GM19239 (cell line): ENCODE results near the gene DLG2.

ENCODE experiments used
- DNase-seq: peaks from one replicate; pipeline ENCODE4 v3.0.0; 2011; ENCODE audit warnings: low spot score; ENCODE audit not compliant: insufficient read length
- FAIRE-seq: peaks from 2 replicates; lab custom pipeline; 2011; peaks lifted over from hg19 to GRCh38; lab: Jason Lieb, UNC

The DLG2 gene

DNA sequence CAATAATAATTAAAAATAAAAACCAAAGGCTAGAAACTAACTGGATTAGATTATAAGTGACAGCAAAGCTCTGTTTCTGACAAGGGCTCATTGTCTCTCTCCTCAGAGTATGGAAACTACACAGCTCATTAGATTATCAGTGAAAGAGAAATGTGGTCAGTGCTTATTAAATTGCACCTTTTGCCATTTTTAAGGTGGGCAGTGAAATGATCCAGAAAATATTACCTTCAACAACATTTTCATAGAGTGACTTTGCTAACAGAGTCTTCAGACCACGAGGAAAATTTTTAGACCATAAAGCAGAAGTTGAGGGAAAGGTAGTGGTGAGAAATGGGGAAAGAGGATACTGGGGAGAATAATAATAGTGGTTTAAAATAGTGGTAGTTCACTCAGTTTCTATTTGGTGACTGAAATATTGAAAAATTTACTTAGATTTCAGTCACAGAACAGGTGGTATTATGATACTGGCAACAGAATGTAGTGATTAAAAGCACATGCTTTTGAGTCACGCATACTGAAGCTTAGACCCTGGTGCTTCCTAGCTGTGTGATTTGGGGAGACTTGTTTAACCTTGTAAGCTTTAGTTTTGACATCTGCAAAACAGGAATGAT is 1657.0 kb downstream of the DLG2 start:
- no peak for FAIRE-seq
- DNase-seq, result no peak

DNA sequence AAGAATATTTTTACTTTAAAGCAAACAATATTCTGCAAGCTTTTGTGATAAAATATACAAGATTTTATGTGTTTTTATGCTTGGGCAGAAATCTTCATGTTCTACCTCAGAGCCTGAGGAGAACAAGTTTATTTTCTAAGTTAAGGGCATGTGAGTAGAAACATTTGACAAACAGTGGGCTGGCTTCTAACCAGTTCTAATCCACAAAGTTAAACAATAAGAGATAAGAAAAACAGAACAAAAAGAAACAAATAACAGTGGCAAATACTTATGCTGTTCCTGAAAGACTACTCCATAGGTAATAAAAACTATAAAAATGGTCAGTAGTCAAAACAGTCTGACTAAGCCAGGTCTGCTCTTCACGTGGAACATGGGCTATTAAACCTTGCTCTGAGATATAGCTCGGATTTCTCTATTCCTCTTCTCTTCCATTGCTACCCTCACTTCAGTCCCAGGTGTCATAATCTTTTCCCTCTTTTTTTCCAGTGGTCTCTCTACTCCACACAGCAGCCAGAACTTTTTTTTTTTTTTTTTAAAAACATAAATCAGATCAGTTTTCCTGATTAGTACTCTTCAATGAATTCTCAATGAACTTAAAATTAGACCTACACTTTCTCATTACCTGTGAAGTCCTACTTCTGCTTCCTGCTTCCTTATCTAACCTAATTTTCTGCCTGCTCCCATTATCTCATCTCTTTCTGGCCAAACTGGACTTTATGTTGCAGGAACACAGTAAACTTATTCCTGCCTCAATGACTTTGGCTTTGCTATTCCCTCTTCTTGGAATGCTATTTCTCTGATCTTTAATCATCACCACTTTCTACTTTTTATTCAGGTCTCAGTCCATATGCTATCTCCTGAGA is 1669.9 kb downstream of the DLG2 start:
- DNase-seq (no peak), FAIRE-seq (no peak)

DNA sequence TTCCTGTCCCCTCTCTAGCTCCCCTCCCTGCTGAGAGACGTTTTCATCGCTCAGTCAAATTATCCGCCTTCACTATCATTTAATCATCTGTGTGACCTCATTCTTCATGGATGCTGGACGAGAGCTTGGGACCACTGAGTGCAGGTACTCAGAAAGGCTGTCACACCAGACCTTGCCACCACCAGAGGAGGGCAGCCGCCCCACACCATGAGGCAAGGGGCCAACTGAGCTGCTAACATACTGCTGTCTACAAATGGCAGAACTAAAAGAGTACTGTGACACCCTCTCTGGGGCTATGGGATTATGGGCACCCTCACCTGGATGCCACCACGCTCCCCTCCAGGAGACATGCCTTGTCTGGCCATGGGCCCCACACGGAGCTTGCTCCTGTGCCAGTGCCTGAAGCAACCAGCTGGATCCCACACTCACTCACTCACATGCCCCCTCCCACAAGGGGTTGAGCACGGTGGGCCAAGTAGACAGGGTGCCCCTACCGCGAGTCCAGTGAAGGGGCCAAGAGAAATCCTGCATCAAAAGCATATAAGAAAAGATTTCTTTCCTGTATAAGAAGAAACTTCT is 1670.9 kb downstream of the DLG2 start:
- no peak for DNase-seq
- FAIRE-seq, result no peak

DNA sequence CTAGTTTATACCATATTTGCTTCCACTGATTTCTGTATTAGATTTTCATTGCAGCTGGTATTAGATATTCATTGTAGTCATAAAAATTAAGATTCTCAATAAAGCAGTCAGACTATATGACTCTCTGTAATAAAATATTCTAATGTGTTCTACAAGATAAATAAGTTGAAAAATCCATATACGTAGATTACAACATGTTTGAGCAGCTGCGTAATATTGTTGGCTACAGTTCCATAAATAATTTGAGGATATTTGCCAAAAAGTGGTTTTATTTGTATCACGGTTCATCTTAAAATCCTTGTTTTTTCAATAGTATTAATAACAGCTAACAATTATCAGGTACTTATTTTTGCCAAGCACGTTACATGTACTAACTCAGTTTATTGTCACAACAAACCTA is 1672.4 kb downstream of the DLG2 start:
- FAIRE-seq (no peak), DNase-seq (no peak)

DNA sequence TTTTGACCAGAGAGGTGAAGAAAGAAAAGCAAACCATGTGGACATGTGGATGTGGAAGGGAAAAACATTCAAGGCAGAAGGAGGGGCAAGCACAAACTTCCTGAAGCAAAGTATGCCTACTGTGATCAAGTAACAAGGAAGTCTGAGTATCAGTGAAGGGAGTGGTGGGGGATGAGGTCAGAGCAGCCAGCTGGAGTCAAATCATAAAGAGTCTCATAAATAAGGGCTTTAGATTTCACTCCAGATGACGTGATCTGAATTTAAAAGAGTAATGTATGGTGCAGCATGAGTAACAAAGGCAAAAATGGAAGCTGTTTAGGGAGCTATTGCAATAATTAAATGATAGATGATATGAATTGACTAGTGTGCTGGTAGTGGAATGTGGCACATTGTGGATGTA is 1675.6 kb downstream of the DLG2 start:
- DNase-seq (no peak), FAIRE-seq (no peak)

DNA sequence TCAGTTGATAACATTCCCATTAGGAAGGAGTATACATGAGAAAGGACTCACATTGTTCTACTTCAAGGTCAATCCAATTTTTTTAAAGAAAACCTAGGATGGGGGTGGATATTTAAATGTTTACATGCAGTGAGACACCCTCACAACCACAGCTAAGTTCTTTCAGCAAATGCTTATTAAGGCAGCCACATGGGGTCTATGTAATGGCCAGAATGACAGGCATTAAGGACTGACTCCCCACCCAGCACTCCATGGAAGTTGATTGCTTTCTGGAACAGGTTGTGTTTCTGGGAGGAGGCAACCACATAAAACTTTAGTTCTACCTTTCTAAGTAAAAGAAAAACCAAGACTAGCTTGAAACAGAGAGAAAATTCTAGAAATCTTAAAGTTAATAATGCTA is 1678.9 kb downstream of the DLG2 start:
- FAIRE-seq (no peak), DNase-seq (no peak)

DNA sequence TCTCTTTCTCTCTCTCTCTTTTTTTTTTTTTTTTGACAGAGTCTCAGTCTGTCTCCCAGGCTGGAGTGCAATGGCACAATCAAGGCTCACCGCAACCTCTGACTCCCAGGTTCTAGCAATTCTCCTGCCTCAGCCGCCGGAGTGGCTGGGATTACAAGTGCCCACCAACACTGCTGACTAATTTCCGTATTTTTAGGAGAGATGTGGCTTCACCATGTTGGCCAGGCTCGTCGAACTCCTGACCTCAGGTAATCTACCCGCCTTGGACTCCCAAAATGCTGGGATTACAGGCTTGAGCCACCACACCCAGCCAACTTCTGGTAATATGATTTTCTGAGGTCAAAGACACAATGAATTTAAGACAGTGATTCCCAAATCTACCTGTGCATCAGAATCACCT is 1681.2 kb downstream of the DLG2 start:
- no peak for FAIRE-seq
- no peak for DNase-seq

DNA sequence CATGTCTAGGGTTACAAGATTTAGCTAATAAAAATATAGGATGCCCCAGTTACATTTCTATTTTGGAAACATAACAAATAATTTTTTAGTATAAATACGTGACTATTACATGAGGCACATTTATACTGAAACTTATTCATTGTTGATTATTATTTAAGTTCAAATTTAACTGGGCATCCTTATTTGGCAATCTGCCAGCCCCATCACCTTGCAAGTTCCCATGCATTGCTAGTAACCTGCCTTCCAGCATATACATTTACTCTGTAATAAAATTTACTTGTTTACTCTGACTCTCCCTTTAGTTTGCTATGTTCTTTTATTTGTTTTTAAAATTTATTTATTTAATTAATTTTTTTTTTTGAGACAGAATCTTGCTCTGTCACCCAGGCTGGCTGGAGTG is 1686.1 kb downstream of the DLG2 start:
- no peak for DNase-seq
- FAIRE-seq, result no peak

DNA sequence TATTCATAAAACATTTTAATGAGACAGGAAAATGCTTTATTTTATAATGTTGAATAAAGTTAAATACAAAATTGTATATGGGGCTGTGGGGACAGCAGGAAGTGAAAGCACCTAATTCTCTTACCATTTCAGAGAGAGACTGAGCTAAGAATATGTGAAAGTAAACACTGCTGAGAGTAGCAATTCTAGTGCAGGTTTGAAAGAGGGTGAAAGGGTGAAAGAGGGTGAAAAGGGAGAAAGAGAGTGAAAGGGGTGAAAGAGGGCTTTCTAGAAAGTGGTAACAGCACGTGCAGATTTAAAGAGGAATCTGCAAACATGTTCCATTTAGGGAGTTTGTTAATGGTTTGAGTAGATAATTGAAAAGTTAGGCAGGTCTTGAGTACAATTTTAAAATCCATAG is 1689.0 kb downstream of the DLG2 start:
- DNase-seq, result no peak

DNA sequence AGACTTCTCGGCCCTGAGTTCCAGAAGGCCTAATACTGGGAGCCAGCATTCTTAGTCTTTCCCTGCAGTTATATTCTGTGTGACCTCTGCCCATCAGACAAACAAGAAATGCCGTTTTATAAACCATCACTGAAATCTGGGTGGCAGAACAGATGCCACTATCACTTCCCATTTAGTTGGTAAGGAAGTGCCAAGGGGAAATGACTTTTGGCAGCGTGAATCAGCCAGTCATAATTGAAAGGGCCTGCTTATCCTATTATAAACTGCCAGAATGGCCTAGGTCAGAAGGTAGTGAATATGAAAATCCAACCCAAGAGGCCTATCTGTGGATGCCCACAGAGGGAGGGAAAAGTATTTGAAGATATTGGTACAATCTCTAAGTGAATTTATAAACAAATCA is 1694.1 kb downstream of the DLG2 start:
- no peak for DNase-seq
- no peak for FAIRE-seq

More for the DNA sequence above, 1689.0 kb downstream of the DLG2 start:
- FAIRE-seq, result no peak

DNA sequence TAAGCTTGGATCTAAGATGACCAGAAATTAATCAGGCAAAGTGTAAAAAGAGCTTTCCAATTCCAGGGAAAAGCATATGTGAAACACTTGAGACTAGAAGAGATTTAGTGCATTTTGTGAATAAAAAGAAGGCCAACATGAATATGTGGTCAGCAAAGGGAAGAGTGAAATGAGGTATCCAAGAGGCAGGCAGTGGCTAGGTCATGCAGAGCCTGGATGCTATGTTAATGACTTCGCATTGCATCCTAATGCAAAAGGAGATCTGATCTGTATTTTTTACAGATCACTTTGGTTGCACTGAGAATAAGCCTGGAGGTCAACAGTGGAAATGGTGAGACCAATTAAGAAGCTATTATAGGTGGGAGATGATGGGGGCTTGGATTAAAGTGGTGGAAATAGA is 1699.7 kb downstream of the DLG2 start:
- DNase-seq, result no peak
- FAIRE-seq, result no peak

DNA sequence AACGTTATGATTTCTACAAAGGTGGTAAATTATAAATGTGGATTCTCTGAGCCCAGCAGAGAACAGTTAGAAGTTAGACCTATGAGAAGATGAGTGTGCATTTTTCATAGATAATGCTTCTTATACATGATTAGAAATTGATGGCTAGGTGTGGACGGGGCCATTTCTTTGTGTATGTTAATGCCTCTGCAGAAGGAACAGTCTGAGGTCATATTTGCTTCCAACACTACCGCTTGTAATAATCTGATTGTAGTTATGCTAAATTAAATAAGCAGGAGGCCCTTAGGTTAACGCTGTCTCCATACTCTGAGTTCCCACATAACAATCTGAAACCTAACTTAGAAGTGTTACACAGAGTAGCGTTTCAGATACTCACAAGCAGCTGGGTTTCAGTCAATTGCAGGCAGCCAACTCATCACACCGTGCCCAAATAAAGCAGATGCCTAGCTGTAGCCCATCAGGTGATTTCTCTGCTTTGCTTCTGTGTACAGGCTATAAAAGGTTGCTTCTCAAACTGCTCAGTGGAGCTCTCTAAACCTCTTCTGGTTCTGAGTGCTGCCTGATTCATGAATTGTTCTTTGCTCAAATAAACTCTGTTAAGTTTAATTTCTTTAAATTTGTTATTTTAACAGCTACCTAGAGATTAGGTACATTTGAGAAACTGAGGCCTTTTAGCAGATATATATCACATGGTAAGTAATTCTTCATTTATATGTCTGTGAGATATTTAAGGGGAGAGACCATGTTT is 1702.2 kb downstream of the DLG2 start:
- DNase-seq, result no peak
- FAIRE-seq, result no peak

DNA sequence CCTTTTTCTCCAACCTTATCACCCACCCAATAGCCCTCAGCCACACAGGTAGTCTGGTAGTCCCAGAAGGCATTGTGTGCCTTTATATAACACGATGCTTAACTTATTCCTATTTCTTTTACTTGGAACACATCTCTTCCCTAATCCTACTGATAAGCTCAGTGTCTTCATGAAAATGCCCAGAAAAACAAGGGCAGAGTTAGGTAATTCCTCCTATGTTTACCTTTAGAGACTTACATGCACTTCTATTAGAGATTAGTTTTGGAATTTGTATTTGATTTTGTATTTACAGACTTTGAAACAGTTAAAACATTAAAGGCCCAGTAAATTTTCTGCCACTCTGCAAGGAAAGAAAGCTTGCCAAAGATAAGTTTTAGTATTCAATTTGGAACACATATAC is 1703.2 kb downstream of the DLG2 start:
- FAIRE-seq (no peak), DNase-seq (no peak)

DNA sequence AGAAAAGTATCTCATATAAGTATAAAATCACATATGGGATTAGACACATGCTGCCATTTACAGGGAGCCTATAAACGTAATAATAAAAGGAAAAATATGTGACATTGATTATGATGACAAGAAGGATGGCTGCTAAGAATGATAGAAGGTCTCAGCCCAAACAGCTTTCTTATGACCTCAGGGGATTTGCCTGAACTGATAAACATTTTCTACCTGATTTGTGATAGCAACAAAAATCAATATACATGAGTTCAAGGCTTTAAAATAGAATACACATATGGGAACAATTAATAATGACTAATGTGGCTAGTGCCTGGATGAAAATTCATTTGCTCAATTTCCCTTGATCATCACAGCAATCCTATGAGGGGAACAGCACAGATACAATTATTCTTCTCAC is 1704.2 kb downstream of the DLG2 start:
- DNase-seq (no peak), FAIRE-seq (no peak)

DNA sequence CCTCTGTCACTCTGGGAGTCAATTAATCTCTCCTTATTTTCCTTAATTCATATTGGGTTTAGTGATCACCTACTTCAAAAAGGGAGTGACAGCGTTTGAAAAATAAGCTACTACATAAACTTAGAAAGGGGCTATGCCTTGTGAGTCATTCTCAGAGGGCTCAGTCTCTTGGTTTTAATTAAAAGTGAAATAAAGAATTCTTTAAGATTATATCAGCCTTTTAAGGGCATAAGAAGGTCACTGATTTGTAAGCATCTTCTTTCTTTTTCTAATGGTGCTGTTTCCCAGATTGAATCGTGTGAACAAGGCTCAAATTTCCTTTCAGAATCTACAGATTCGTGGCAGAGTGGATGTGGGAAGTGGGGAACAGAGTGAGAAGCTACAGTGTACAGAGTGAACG is 1704.8 kb downstream of the DLG2 start:
- DNase-seq (no peak), FAIRE-seq (no peak)

DNA sequence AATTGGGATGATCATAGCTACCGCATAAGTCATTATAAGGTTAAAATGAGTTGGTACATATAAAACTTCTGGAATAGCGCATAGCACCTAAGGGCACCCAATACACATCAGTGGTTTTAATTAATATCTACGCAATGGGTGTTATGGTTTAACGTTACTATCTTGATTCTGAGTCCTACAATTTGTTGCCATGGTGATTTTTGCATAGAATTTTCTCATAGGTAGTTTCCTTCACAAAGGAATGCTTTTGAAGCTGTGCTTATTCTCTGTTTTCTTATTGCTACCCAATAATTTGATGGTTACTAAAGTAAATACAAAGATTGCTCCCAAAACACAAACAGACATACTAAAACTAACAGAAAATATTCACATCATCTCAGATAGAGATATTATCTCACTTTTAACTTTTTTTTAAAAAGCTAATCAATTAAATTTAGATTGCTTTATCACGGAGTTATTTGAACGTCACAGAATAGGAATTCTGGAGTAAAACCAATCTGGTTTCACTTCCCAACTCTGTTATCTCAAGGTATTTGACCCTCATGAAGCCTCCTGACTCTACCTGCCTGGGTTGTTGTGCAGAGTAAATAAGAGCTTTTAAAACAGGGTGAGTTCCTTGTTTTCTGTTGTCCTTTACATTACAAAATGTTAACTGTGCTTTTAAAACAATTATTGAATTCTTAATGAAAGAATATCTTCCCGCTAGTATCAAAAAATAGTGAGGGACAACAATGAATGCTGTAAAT is 1705.5 kb downstream of the DLG2 start:
- FAIRE-seq, result no peak
- DNase-seq, result no peak

DNA sequence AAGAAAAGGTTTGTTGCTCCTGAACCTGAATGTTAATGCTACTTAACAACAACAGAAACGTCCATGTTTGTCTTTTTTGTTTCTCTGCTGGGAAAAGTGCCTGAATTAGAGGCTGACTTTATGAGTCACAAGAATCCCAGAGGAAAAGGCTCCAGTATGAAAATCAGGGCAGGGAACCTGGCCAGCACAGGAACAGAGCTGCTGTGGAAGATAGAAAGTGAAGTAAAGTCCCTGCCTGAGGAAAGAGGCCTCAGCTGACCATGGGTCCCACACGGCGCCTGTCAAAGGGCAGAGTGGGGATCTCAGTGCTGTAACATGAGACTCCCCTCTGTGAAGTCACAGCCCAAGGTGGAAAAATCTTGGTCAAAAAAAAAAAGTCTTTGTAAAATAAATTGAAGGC is 1708.7 kb downstream of the DLG2 start:
- DNase-seq (no peak), FAIRE-seq (no peak)

DNA sequence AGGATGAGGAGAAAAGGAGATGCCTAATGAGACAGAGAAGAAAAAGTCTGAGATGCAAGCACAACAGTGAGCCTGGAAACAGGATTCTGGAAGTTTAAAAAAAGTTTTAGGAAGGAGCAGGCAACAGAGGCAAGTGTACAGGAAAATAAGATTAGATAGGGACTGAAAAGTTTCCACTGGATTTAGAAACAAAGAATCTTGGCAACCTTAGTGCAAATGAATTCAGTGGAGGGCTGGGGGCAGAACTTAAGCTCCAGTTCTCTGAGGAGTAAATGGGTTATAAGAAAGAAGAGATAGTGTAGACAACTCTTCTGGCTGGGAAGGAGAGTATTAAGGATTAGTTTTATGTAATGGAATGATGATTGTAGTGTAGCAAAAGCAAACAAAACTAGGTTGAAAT is 1712.1 kb downstream of the DLG2 start:
- DNase-seq, result no peak

DNA sequence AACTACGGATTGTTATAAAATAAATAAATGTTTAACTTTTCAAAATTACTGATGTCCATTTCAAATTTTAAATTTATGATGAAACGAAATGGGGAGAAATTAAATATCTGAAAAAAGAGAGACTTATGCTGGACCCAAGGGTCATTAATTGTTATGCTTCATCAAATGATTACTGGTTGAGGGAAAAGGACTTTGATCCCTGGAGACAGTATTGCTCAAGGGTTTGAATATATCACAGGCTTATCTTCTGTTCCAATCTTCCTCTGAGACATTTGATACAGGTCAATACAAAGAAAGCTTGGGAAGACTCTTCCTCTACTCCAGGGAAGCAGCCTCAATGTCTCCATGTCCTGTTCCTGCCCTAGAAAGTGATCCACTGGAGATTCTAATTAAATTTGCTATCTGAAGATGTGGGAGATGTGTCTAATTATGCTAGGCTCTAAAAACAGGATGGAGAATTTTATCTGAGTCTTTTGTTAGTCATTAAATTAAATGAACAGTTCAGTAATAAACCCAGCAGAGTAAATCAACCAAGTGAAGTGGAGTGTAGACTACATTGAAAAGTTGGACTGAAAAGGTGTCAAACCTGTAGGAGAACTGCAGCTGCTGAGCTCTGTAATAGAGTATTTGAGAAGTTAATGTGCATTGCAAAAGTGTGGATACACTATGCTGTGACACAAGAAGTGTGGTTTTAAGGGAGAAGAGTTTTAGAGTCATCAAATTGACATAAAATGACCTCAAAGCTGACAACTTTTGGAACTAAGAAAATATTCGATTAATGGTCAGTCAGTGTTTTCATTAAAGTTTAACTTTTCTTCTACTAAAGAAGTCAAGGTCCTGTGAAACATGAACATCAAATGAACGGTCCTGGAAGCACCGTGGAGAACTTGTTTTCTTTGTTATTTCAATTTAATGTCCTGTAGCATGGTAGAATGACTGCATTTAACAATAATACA is 1717.3 kb downstream of the DLG2 start:
- FAIRE-seq (no peak), DNase-seq (no peak)

More for the DNA sequence above, 1712.1 kb downstream of the DLG2 start:
- FAIRE-seq, result no peak
